GM21360 (cell line): ENCODE measurements around the gene PSME1.

Experiments
- ATAC-seq: cut with Tn5 transposase; IDR thresholded peaks from one replicate; pipeline ENCODE4 v1.9.1; 2021; ENCODE audit warnings: mild to moderate bottlenecking, moderate library complexity; ENCODE audit not compliant: unreplicated experiment

The PSME1 gene

DNA sequence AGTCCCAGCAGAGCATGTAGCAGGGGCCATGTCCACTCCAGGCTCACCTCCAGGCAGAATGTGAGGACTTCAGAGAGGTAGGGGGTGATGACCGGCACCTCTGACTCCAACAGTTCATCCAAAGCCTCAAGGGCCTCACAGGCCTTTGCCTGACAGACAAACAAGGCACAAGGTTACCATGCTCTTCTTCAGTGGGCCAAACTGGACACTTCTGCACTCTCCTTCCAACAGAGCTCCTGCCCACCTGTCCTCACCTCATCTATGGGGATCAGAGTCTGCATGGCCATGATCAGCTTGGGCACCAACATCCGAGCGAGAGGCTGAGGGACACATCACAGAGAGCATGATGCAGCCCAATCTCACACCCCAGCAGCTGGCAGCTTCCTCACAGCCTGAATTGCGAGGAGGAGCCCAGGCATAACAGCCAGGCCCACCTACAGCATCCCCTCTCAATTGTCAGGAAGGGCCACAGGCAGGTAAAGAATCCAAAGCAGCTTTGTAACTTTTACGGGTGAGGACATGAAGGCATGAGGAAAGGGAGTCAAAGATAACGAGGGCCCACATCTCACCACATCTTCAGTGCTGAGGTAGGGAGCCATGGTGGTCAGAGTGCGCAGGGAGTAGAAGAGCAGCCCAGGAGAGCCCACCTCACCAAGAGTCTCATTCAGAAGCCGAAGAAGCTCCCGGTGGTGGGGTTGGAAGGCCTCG lies 51.0 kb downstream of the PSME1 start:
- ATAC-seq = no peak

DNA sequence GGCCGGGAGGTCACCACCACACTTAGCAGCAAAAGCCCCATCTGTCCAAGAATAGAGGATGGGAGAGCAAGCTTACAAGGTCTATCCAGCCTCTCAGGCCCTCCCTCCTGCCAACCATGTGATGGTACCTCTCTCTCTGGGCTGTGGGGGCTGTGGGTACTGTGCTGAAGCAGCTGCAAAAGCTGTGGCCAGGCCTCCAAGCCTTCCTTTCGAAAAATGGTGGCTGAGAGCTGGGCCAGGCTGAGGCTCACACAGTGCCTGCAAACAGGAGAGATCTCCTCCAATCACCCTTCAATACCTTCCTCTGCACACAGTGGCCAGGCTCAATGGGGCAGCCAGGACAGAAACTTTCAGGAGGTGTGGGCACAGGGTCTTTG lies 51.5 kb downstream of the PSME1 start:
- no peak for ATAC-seq
